H9 (cell line): ENCODE data around the gene ZBTB47. TPM values are rescaled to one million over a fixed set of nuclear protein-coding genes. Genes with fewer than 3 reads are reported as not detected.

ENCODE experiments used
- DNase-seq: peaks from one replicate; pipeline ENCODE4 v3.0.0-alpha.2; 2017
- H2AFZ ChIP-seq: one replicate; pipeline ENCODE4 v1.6.1; 2013; ENCODE audit warnings: mild to moderate bottlenecking, low read length, control low read depth, moderate library complexity
- H2AK5ac ChIP-seq: 2 replicates; pipeline ENCODE4 v1.6.1; 2013; ENCODE audit warnings: low read length, control low read depth, mixed read lengths; ENCODE audit not compliant: insufficient read length
- H2BK120ac ChIP-seq: one replicate; pipeline ENCODE4 v1.6.1; 2013; ENCODE audit warnings: low read depth, mild to moderate bottlenecking, low read length, control low read depth, inconsistent platforms; ENCODE audit not compliant: poor library complexity, severe bottlenecking
- H2BK12ac ChIP-seq: 2 replicates; pipeline ENCODE4 v1.6.1; 2013; ENCODE audit warnings: low read length, control low read depth, mixed read lengths, low read depth; ENCODE audit not compliant: insufficient read length
- H2BK15ac ChIP-seq: 2 replicates; pipeline ENCODE4 v1.6.1; 2013; ENCODE audit warnings: low read depth, low read length, control low read depth
- H2BK20ac ChIP-seq: one replicate; pipeline ENCODE4 v1.6.1; 2013; ENCODE audit warnings: low read depth, mild to moderate bottlenecking, low read length, control low read depth, inconsistent platforms; ENCODE audit not compliant: poor library complexity, severe bottlenecking
- H2BK5ac ChIP-seq: 2 replicates; pipeline ENCODE4 v1.6.1; 2013; ENCODE audit warnings: low read length, control low read depth, mixed read lengths; ENCODE audit not compliant: insufficient read length
- H3K14ac ChIP-seq: 2 replicates; pipeline ENCODE4 v1.6.1; 2013; ENCODE audit warnings: low read length, control low read depth; ENCODE audit not compliant: insufficient read depth
- H3K18ac ChIP-seq: 2 replicates; pipeline ENCODE4 v1.6.1; 2013; ENCODE audit warnings: low read depth, mild to moderate bottlenecking, mixed read lengths, low read length, control low read depth; ENCODE audit not compliant: insufficient read length
- H3K23ac ChIP-seq: 2 replicates; pipeline ENCODE4 v1.6.1; 2013; ENCODE audit warnings: low read length, control low read depth, mixed read lengths, low read depth; ENCODE audit not compliant: insufficient read length
- H3K23me2 ChIP-seq: 2 replicates; pipeline ENCODE4 v1.6.1; 2013; ENCODE audit warnings: low read depth, mild to moderate bottlenecking, mixed read lengths, low read length, control low read depth; ENCODE audit not compliant: insufficient read length, poor library complexity, severe bottlenecking
- H3K27ac ChIP-seq: 2 replicates; pipeline ENCODE4 v1.5.1; 2013; ENCODE audit warnings: low read length, control low read depth, mixed read lengths, low read depth; ENCODE audit not compliant: insufficient read length
- H3K27me3 ChIP-seq: 2 replicates; pipeline ENCODE4 v1.6.1; 2013; ENCODE audit warnings: low read length, control low read depth, inconsistent platforms; ENCODE audit not compliant: insufficient read depth
- H3K4ac ChIP-seq: 2 replicates; pipeline ENCODE4 v1.6.1; 2013; ENCODE audit warnings: low read depth, mild to moderate bottlenecking, control low read depth, inconsistent platforms, low read length, moderate library complexity
- H3K4me1 ChIP-seq: 2 replicates; pipeline ENCODE4 v1.6.1; 2013; ENCODE audit warnings: low read length, control low read depth, inconsistent platforms; ENCODE audit not compliant: insufficient read depth
- H3K4me2 ChIP-seq: 2 replicates; pipeline ENCODE4 v1.6.1; 2013; ENCODE audit warnings: low read length, control low read depth, mixed read lengths; ENCODE audit not compliant: insufficient read length, insufficient read depth
- H3K56ac ChIP-seq: 2 replicates; pipeline ENCODE4 v1.6.1; 2013; ENCODE audit warnings: low read depth, mild to moderate bottlenecking, mixed read lengths, low read length, control low read depth; ENCODE audit not compliant: insufficient read length
- H3K79me1 ChIP-seq: 2 replicates; pipeline ENCODE4 v1.6.1; 2013; ENCODE audit warnings: low read depth, mild to moderate bottlenecking, moderate library complexity, low read length, control low read depth, inconsistent platforms; ENCODE audit not compliant: insufficient read depth, poor library complexity, severe bottlenecking
- H3K79me2 ChIP-seq: 2 replicates; pipeline ENCODE4 v1.6.1; 2013; ENCODE audit warnings: low read length, control low read depth, inconsistent platforms; ENCODE audit not compliant: insufficient read depth
- H3K9ac ChIP-seq: 2 replicates; pipeline ENCODE4 v1.6.1; 2013; ENCODE audit warnings: low read length, control low read depth, mixed read lengths; ENCODE audit not compliant: insufficient read length; ENCODE audit errors: extremely low read depth
- H3K9me3 ChIP-seq: one replicate; pipeline ENCODE4 v1.6.1; 2013; ENCODE audit warnings: low read depth, low read length, inconsistent platforms; ENCODE audit not compliant: control insufficient read depth
- H3T11ph ChIP-seq: one replicate; pipeline ENCODE4 v1.6.1; 2013; ENCODE audit warnings: mild to moderate bottlenecking, low read length, control low read depth, inconsistent platforms
- H4K20me1 ChIP-seq: one replicate; pipeline ENCODE4 v1.6.1; 2013; ENCODE audit not compliant: control insufficient read depth, insufficient read length, insufficient read depth
- H4K5ac ChIP-seq: 2 replicates; pipeline ENCODE4 v1.6.1; 2013; ENCODE audit warnings: low read depth, mild to moderate bottlenecking, mixed read lengths, low read length, control low read depth; ENCODE audit not compliant: insufficient read length
- H4K8ac ChIP-seq: replicated peaks from 2 replicates; pipeline ENCODE4 v1.6.1; 2013; ENCODE audit warnings: low read length, control low read depth, mixed read lengths, low read depth; ENCODE audit not compliant: insufficient read length
- H4K91ac ChIP-seq: 2 replicates; pipeline ENCODE4 v1.6.1; 2013; ENCODE audit warnings: low read depth, mild to moderate bottlenecking, moderate library complexity, mixed read lengths, low read length, control low read depth; ENCODE audit not compliant: insufficient read length
- H3K27ac Mint-ChIP-seq, 3 experiments: 2 replicates in 2 of 3; 3 replicates in 1 of 3; pipeline ENCODE4 v1.8.0; 2020 to 2021; ENCODE audit warnings: mixed read lengths in 3 of 3, mild to moderate bottlenecking in 1 of 3, moderate library complexity in 1 of 3
- H3K27me3 Mint-ChIP-seq: 2 replicates; pipeline ENCODE4 v1.8.0; 2021; ENCODE audit warnings: low read depth, mild to moderate bottlenecking, moderate library complexity, mixed read lengths
- H3K36me3 Mint-ChIP-seq, 3 experiments: 2 replicates in 2 of 3; 3 replicates in 1 of 3; pipeline ENCODE4 v1.8.0; 2020 to 2021; ENCODE audit warnings: low read depth in 3 of 3, mixed read lengths in 3 of 3; ENCODE audit not compliant: insufficient read depth in 1 of 3
- H3K4me1 Mint-ChIP-seq, 2 experiments: 2 replicates each; pipeline ENCODE4 v1.8.0; 2020; ENCODE audit warnings: mixed read lengths in 2 of 2
- H3K4me3 Mint-ChIP-seq, 2 experiments: 2 replicates in 1 of 2; 3 replicates in 1 of 2; pipeline ENCODE4 v1.8.0; 2020 to 2021; ENCODE audit warnings: mild to moderate bottlenecking in 2 of 2, mixed read lengths in 2 of 2, moderate library complexity in 1 of 2
- H3K9me3 Mint-ChIP-seq, 2 experiments: 2 replicates in 1 of 2; 3 replicates in 1 of 2; pipeline ENCODE4 v1.8.0; 2020; ENCODE audit warnings: mild to moderate bottlenecking in 2 of 2, mixed read lengths in 2 of 2, moderate library complexity in 1 of 2
- CTCF ChIP-seq: fragments of 200-600 bp; sonication (generic); conservative IDR thresholded peaks from 3 replicates; pipeline ENCODE4 v1.8.0; 2021; ENCODE audit warnings: antibody characterized with exemption, mild to moderate bottlenecking
- WGBS: extraction: QIAGEN DNeasy Blood & Tissue Kit; methylation state at CpG from one replicate; pipeline ENCODE4 v1.1.7; 2013; ENCODE audit warnings: missing lambda C conversion rate, low lambda C conversion rate, mixed read lengths; ENCODE audit not compliant: insufficient read length; ENCODE audit errors: extremely low coverage; 5-methylcytosine and 5-hydroxymethylcytosine counted together
- total RNA-seq: library from RNA; stranded (reverse); gene quantifications from 2 replicates; pipeline ENCODE4 v1.2.1, GENCODE V29; 2021

Gene ZBTB47
- total RNA-seq, 1 experiment from 2014 or later = 3.6 TPM

GRCh38 chr3:42705058-42705767 lies 51.7 kb downstream of the ZBTB47 start:
- Histone ChIP-seq H3K27ac (no peak overlapping the region), H3K23ac (no peak overlapping the region), H3T11ph (no peak overlapping the region), H2AK5ac (no peak overlapping the region), H2AFZ (no peak overlapping the region), H3K79me2 (no peaks in the 10 kb centered on the region), H2BK12ac (no peak overlapping the region), H3K27me3 (no peaks in the 10 kb centered on the region), H3K9ac (no peak overlapping the region), H2BK5ac (no peak overlapping the region), H4K8ac (no peak overlapping the region), H4K5ac (no peak overlapping the region), H3K4ac (no peak overlapping the region), H2BK20ac (no peak overlapping the region), H3K14ac (no peak overlapping the region), H3K79me1 (no peaks in the 10 kb centered on the region), H3K4me2 (no peak overlapping the region), H2BK15ac (no peak overlapping the region), H3K23me2 (no peaks in the 10 kb centered on the region), H3K4me1 (no peaks in the 10 kb centered on the region), H3K18ac (no peak overlapping the region), H2BK120ac (no peak overlapping the region), H4K20me1 (no peaks in the 10 kb centered on the region), H3K9me3 (no peaks in the 10 kb centered on the region), H4K91ac (no peak overlapping the region), H3K56ac (no peak overlapping the region)
- no peak for TF ChIP-seq CTCF
- Mint-ChIP-seq H3K36me3 (no peaks in the 10 kb centered on the region; a peak in 1 of 7 replicates), H3K4me3 (no peak overlapping the region), H3K4me1 (peaks cover 11 to 22% of the 10 kb centered on the region in 2 experiments), H3K27ac (no peak overlapping the region), H3K9me3 (no peaks in the 10 kb centered on the region), H3K27me3 (peaks cover 2% of the 10 kb centered on the region; the same call in 1 of the 2 replicates)
- no peak for DNase-seq
- no CpG with 5 or more reads among the region's 7 CpGs for WGBS
